HPDE6-E6E7 (cell line): ENCODE data around the gene ADAMTS6.

Source experiments
- DNase-seq: peaks from one replicate; pipeline ENCODE4 v3.0.0; 2011; ENCODE audit warnings: missing footprints; ENCODE audit errors: extremely low spot score

ADAMTS6 gene

GRCh38 chr5:65103756-65104440, 377.8 kb downstream of the ADAMTS6 start:
- DNase-seq: no peak

DNA sequence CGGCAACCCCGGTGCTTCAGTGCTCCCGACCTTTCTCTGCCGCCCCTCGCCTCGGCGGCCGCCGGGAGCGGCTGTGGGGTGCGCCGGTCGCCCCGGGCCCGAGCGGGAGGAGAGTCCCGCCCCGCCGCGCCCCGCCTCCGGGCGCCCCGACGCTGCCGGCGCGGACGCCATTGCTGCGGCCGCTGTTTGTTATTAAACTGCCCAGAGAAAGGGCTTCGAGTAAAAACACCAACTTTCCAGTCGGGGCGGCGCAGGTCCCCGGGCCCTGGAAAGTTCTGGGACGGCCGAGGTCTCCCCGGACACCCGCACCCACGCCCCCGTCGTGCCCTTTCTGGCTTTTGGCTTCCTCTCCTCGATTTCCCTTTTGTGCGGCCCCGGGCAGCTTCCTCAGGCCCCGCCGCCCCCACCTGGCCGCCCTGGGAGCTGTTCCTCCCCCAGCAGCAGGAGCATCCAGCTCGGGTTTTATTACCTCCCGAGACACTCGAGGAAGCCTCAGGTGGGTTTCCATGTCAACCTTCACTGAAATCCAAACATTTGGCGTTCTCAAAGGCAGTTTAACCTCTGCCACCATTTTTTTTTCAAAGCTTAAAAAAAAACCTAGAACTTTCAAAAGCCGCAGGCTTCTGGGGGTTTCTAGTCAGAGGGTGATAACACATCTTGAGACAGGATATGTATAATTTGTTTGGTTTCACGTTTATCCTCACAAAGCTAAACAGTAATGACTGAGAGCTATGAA, 378.6 kb downstream of the ADAMTS6 start:
- peak; percentile 34 for DNase-seq

GRCh38 chr5:65102371-65102975, 379.2 kb downstream of the ADAMTS6 start:
- DNase-seq: no peak

GRCh38 chr5:65101632-65102100, 380.1 kb downstream of the ADAMTS6 start:
- DNase-seq: no peak

DNA sequence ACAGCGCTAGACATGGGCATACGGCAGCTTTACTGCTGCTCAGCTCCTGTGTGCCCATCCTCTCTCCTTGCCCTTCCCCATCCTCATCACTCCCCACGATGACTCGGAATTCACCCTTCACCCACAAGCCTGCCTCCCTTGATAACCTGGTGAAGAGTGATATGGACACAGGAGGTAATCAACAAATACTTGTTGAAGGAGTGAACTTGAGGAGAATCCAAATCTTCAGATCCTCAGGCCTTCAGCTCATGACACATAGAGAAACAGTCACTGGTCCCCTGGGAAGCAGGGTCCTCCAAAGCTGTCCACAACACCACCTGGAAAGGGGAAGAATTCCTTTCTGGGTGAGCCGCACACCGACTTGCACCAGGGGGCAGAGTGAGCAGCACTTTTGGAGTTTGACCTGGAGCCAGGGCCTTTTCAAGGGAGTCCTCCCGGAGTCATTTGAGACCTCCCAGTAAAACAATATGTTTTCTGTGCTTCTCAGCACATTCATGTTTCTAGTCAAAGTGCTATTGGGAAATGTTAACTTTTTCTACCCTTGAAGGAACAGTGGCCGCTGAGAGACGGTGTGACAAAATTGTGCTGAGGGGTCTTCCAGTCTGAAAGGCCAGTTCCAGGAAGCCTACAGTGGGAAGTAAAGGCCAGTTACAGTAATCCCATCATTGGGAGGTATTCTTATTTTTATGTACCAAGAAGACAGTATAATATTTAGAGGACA, 380.6 kb downstream of the ADAMTS6 start:
- peak; percentile 72 for DNase-seq
